SIG-M5 treated with dmso at 0.1 percent for 504 hours (cell line): Measurements from ENCODE around the gene ATP10B.
"Not testable (repeated sequence)": the region's sequence is repeated elsewhere in the genome, so short reads cannot be mapped to it uniquely, and the experiment has no call there.

Source experiments
- DNase-seq: peaks from one replicate; lab custom pipeline; 2025; ENCODE audit not compliant: unreplicated experiment; lab: John Stamatoyannopoulos, UW

ATP10B gene

GRCh38 chr5:160833806-160834205, 18.2 kb downstream of the ATP10B start:
- DNase-seq: no peak

- no peak for DNase-seq
Measured at GRCh38 chr5:160831801-160832200, 20.2 kb downstream of the ATP10B start.

GRCh38 chr5:160824301-160825001, 27.6 kb downstream of the ATP10B start:
- DNase-seq: peak; percentile 76

- not testable (repeated sequence) for DNase-seq
Measured at GRCh38 chr5:160812996-160813395, 39.0 kb downstream of the ATP10B start.

- no peak for DNase-seq
Measured at GRCh38 chr5:160805376-160805775, 46.6 kb downstream of the ATP10B start.

GRCh38 chr5:160802592-160802991, 49.4 kb downstream of the ATP10B start:
- DNase-seq: peak; percentile 16

- no peak for DNase-seq
Measured at GRCh38 chr5:160800375-160801275, 51.4 kb downstream of the ATP10B start.

GRCh38 chr5:160799184-160799583, 52.8 kb downstream of the ATP10B start:
- DNase-seq: peak; percentile 97

- DNase-seq: no peak
Measured at GRCh38 chr5:160797020-160797419, 55.0 kb downstream of the ATP10B start.

GRCh38 chr5:160793530-160793899, 58.5 kb downstream of the ATP10B start:
- DNase-seq: no peak

- DNase-seq: no peak
Measured at GRCh38 chr5:160792732-160793529, 59.1 kb downstream of the ATP10B start.

GRCh38 chr5:160792281-160792680, 59.7 kb downstream of the ATP10B start:
- no peak for DNase-seq

GRCh38 chr5:160789219-160789859, 62.7 kb downstream of the ATP10B start:
- DNase-seq: no peak

- no peak for DNase-seq
Measured at GRCh38 chr5:160788102-160788660, 63.8 kb downstream of the ATP10B start.

- DNase-seq: no peak
Measured at GRCh38 chr5:160787240-160787639, 64.8 kb downstream of the ATP10B start.

- no peak for DNase-seq
Measured at GRCh38 chr5:160774666-160775315, 77.2 kb downstream of the ATP10B start.

- no peak for DNase-seq
Measured at GRCh38 chr5:160773646-160774410, 78.2 kb downstream of the ATP10B start.

- no peak for DNase-seq
Measured at GRCh38 chr5:160772854-160773253, 79.2 kb downstream of the ATP10B start.

- DNase-seq: no peak
Measured at GRCh38 chr5:160770718-160771117, 81.3 kb downstream of the ATP10B start.
